ENCODE measurements around the gene KRTAP10-2.
"Not testable (repeated sequence)": the region's sequence is repeated elsewhere in the genome, so short reads cannot be mapped to it uniquely, and the experiment has no call there.

KRTAP10-2 gene, protein sequence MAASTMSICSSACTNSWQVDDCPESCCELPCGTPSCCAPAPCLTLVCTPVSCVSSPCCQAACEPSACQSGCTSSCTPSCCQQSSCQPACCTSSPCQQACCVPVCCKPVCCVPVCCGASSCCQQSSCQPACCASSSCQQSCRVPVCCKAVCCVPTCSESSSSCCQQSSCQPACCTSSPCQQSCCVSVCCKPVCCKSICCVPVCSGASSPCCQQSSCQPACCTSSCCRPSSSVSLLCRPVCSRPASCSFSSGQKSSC

DNA sequence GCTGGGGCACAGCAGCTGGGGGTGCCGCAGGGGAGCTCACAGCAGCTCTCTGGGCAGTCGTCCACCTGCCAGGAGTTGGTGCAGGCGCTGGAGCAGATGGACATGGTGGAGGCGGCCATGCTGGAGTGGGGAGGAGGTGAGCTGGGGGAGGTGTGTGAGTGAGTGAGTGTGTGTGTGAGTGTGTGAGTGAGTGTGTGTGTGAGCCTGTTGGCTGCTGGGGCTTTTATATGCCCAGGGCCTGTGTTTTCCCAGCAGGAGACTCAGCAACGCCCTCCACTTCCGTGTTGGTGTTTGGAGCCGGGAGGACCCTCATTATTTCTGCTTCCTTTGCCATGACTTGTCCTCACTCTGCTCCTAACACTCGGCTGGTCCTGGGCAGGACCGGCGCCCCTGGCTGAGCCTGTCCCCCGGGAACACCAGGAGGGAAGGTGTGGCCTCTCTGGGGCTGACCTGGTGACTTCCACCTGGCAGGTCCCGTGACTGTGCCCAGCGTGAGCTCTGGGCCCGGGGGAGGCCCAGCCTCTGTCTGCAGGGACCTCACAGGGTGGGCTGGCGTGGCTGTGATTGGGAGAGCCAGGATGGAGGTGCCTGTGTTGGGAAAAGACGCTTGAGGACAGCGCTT lies at the start of gene KRTAP10-2:
KRTAP10-2 (minus strand) TSS at position 166 of the 622 bp plus-strand sequence; CDS start at position 119, 47 bp downstream.
- no peak for DNase-seq

DNA sequence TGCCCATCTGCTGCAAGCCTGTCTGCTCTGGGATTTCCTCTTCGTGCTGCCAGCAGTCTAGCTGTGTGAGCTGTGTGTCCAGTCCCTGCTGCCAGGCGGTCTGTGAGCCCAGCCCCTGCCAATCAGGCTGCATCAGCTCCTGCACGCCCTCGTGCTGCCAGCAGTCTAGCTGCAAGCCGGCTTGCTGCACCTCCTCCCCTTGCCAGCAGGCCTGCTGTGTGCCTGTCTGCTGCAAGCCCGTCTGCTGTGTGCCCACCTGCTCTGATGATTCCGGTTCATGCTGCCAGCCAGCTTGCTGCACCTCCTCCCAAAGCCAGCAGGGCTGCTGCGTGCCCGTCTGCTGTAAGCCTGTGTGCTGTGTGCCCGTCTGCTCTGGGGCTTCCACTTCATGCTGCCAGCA lies 49.8 kb upstream of the KRTAP10-2 start:
- not testable (repeated sequence) for DNase-seq

DNA sequence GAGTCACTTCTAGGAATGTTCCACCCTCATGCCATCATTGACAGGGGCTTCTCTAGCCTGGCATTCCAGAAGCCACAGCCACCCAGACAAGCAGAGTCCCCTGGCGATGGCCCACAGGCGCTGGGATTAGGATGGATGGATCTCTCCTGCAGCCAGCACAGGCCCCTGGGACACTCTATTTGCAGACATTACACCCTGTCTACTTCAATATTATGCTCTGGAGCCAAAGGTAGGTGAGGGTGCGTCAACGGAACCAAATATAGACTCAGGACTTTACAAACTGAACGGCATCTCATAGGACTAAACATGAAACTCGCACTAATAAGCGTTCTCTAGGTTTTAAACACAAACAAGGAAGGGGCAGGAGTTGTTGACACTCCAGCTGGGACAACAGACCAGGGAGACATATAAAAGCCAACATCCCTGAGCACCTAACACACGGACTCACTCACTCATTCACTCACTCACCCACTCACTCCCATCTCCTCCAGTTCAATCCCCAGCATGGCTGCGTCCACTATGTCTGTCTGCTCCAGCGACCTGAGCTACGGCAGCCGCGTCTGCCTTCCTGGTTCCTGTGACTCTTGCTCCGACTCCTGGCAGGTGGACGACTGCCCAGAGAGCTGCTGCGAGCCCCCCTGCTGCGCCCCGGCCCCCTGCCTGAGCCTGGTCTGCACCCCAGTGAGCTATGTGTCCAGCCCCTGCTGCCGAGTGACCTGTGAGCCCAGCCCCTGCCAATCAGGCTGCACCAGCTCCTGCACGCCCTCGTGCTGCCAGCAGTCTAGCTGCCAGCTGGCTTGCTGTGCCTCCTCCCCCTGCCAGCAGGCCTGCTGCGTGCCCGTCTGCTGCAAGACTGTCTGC lies 49.0 kb upstream of the KRTAP10-2 start, which contains the start of gene KRTAP10-7:
KRTAP10-7 (plus strand) TSS at position 480 of the 861 bp plus-strand sequence; CDS start at position 505, 25 bp downstream.
- DNase-seq: not testable (repeated sequence)

DNA sequence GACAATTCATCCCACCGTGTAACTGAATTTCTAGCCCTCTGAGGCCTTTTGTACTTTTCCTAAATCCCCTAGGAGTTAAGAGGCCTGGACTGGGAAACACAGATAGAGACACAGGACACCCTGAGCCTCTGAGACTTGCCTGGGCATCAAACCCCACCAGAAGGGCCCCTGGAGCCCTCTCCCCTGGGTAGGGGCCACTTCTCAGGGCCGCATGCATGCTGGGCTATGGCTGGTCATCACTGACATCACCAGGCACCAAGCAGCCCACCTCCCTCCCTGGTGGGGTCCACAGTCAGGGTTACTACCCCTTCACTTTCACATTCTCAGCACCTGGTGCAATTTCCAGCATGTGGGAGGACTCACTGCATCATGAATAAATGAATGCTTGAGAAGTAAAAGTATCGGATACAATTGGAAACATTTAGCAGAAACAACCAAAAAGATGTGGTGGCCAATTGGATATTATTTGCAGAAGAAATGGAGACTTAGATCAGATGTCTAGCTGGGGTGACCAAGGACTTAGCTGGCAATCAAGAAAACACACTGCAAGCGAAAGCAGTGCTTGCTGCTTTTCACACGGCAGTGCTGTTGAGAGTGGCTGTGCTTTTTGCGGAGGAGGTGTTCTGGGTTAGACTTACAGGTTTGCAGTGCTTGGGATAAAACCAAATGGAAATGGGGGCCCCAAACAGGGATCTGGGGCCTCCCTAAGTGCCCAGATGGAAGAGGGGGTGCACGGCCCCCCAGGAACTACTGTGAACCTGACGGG lies 48.1 kb upstream of the KRTAP10-2 start:
- DNase-seq: no peak

DNA sequence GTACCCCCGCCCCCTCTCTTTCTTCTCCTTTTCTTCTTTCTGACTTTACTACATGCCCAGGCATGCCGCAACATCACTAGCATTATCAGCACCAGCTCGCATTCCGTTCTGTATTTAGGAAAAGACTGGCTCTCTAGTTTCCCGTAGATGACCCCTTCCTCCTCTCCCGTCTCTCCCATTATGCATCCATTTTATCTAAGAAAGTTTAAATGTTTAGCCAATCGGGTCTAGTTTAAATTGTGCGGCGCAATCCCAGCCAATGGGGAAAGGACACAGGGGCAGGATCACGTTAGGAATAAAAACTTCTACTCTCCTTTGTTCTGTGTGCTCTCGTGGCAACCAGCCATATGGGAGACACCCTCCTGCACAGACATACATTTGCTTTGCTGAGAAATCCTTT lies 46.8 kb upstream of the KRTAP10-2 start:
- no peak for DNase-seq

GRCh38 chr21:44596068-44596725 lies 44.9 kb upstream of the KRTAP10-2 start:
- DNase-seq: no peak

GRCh38 chr21:44595524-44595923 lies 44.2 kb upstream of the KRTAP10-2 start:
- no peak for DNase-seq

DNA sequence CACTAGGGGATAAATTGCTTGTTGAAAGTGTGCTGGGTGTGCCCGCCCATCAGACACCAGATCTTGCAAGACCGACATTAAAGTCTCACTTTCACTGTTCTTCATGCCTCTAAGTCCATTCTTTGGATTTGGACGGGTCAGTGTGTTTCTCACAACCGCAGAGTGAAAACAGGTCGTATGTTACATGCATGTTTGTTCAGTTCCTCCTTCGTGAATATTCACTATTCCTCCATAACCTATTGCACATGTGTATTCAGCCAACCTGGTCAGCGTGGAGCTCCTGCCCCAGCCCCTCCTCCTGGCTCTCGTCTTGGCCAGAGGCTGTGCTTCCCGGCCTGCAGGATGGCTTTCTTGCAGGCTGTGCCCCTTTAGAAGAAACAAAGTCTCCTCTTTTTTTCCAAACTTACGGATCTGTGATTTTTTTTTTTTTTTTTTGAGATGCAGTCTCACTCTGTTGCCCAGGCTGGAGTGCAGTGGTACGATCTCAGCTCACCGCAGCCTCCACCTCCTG lies 43.2 kb upstream of the KRTAP10-2 start:
- no peak for DNase-seq

DNA sequence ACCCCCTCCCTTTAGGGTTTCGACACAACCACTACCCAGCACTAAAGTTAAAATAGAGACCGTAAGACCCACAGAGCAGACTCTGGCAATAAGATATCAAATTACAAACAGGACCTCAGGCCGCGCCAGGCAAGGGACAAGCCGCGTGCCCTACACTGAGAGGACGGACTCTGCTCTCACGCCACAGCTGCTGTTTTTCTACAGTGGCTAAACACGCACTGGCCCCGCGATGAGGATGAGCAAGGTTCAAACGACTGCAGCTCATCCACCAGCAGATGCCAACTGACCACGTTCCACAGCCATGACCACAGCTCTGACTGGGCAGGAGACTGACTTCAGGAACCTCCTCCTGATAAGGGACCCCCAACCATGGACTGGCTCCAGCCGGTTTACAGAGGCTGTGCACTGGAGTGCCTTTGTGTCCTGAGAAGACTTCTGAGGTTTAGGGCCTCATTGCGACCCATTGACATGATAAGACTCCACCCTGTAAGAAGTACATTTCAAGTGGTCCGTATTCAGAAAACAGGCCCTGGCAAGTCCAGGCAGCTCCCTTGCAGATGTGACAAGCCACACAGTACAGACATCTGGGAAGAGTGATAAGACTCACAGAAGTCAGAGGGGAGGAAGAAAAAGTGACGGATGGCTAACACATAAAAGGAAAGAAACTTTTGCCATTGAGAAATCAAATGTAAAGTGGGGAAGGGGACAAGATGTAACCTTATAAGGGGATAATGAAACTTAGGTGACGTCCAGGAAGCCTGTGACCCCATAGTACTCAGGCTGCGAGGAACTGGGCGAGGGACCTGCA lies 42.5 kb upstream of the KRTAP10-2 start:
- DNase-seq: no peak

DNA sequence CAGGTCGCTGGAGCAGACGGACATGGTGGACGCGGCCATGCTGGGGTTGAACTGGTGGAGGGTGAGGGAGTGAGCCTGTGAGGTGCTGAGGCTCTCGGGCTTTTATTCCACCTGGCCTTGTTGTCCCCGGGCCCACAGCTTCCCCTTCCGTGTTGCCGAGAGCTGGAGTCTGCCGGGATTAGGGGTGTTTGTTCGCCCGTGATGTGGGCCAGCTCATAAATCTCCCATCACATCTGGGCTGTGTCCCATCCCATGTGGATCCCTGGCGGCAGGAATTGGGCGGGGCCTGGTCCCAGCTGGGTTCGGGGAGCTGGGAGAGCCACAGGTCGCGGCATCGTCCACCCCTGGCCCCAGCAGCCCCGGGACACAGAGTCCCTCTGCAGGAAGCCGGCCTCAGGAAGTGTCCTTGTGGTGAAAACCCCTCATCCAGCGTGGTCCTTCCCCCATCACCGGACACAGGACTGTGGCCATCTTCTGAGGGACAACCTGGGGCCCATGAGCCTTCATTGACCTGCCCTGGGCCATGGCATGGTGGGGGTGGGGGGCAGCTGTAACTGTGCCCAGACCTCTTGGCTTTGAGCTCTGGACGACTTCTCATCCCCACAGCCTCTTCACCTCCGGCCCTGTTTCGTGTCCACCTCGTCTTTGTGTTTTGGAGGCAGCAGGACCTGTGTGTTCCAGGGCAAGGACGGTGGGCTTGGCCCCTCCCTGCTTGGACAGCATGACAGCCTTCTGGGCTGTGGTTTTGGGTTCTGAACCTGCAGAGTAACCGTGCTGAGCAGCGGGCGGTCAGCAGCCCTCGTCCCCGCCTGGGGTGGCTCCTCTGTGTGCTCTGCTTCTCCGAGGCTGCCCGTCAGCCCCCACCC lies 41.4 kb upstream of the KRTAP10-2 start, which contains the start of gene KRTAP10-6:
KRTAP10-6 (minus strand) TSS at position 60 of the 866 bp plus-strand sequence; CDS start at position 39, 21 bp downstream.
- no peak for DNase-seq

DNA sequence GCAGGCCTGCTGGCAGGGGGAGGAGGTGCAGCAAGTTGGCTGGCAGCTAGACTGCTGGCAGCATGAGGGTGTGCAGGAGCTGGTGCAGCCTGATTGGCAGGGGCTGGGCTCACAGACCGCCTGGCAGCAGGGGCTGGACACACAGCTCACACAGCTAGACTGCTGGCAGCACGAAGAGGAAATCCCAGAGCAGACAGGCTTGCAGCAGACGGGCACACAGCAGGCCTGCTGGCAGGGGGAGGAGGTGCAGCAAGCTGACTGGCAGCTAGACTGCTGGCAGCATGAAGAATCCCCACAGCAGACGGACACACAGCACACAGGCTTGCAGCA lies 40.5 kb upstream of the KRTAP10-2 start:
- DNase-seq: not testable (repeated sequence)

DNA sequence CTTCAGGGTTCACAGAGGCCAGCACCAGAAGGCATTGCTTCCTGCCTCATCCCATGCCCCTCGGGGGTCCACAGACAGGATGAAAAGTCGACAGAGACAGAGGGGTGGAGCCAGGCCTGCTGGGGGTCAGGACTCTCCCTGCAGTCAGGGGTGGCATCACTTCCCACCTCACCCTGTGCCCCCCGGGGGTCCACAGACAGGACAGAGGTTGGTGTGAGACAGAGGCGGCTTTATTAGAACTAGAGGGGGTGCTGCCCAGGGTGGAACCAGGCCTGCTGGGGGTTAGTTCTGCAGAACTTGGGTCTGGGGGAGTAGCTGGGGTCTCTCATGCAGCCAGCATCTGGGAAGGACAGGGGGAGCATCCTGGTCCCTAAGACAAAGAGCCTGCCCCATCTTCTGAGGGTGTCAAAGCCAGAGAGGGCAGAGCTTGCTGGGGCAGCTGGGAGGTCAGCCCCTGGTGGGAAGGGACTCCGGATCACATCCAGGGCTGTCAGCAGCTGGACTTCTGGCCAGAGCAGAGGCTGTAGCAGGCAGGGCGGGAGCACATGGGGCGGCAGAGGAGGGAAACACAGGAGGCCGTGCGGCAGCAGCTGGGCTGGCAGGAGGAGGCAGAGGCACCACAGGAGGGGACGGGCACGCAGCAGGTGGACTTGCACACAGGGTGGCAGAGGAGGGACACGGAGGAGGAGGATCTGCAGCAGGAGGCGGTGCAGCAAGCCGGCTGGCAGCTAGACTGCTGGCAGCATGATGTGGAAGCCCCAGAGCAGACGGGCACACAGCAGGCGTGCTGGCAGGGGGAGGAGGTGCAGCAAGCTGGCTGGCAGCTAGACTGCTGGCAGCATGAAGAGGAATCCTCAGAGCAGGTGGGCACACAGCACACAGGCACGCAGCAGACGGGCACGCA lies 39.8 kb upstream of the KRTAP10-2 start:
- not testable (repeated sequence) for DNase-seq

GRCh38 chr21:44590311-44590721 lies 39.0 kb upstream of the KRTAP10-2 start:
- no peak for DNase-seq

DNA sequence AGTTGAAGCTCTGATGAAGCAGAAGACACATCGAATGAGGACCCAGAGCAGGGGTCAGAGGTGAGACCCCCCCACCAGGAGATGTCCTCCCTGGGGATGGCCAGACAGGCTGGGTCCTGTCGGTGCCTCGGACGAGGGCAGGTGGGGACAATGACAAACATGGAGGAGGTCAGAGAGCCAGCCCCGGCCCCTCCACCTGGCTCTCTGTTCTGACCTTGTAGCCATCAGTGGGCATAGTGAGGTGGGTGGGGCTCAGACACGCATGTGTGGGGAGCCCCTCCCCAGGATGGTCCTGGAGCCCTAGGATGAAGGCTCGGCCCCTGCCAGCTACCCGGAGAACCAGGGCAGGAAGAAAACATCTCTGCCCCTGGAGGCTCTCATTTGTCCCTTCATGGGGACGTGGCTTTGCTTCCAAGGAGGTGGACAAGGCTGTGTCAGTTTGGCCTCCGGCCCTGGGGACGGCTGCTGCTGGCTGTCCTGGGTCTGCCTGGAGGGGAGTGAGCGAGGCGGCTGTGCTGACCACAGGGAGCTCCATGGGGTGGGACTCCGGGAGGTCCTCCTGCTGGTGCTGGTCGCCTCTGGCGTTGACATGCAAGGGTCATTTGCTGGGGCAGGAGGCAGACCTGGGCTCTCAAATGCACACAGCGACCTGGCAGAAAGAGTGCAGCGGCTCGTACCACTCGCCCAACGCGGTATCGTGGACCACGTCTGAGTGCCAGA lies 38.4 kb upstream of the KRTAP10-2 start:
- DNase-seq: no peak

- no peak for DNase-seq
Observed at GRCh38 chr21:44589094-44589493, 37.8 kb upstream of the KRTAP10-2 start.

GRCh38 chr21:44585892-44586291 lies 34.6 kb upstream of the KRTAP10-2 start:
- no peak for DNase-seq

DNA sequence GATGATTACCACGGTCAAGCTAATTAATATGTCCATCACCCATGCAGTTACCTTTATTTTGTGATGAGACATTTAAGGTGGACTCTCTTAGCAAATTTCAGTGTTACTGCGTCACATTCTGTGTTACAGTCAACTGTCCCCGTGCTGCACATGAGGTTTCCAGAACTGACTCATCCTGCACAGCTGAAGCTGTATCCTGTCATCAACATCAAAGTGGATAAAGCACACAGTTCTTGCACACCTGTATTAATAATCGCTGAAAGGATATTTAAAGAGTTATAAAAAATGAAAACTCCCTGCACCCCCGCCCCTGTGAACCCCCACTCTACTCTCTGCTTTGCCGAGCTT lies 32.5 kb upstream of the KRTAP10-2 start:
- DNase-seq: peak; percentile 24

GRCh38 chr21:44583089-44583799 lies 31.9 kb upstream of the KRTAP10-2 start:
- no peak for DNase-seq
